Inflammatory macrophage treated with lipopolysaccharide for 4 hours (primary cell): ENCODE results near the gene PARD3.

Experiments
- DNase-seq: peaks from one replicate; pipeline ENCODE4 v3.0.0-alpha.2; 2020

PARD3 gene

GRCh38 chr10:34641913-34642558, 173.1 kb downstream of the PARD3 start:
- DNase-seq = no peak

GRCh38 chr10:34641147-34641912, 173.8 kb downstream of the PARD3 start:
- no peak for DNase-seq

GRCh38 chr10:34638406-34639054, 176.6 kb downstream of the PARD3 start:
- peak; percentile 70 for DNase-seq

- peak; percentile 52 for DNase-seq
Observed at GRCh38 chr10:34637418-34637911, 177.6 kb downstream of the PARD3 start.

GRCh38 chr10:34635111-34635510, 180.0 kb downstream of the PARD3 start:
- no peak for DNase-seq

- DNase-seq = no peak
Observed at GRCh38 chr10:34633374-34633773, 181.7 kb downstream of the PARD3 start.

- DNase-seq = no peak
Observed at GRCh38 chr10:34629084-34629483, 186.0 kb downstream of the PARD3 start.

- DNase-seq = no peak
Observed at GRCh38 chr10:34628174-34628796, 186.8 kb downstream of the PARD3 start.

GRCh38 chr10:34627741-34628140, 187.4 kb downstream of the PARD3 start:
- DNase-seq = no peak

GRCh38 chr10:34627331-34627730, 187.8 kb downstream of the PARD3 start:
- peak; percentile 24 for DNase-seq

GRCh38 chr10:34626158-34626880, 188.8 kb downstream of the PARD3 start:
- no peak for DNase-seq

GRCh38 chr10:34624323-34625153, 190.6 kb downstream of the PARD3 start:
- DNase-seq = no peak

- no peak for DNase-seq
Observed at GRCh38 chr10:34622945-34623344, 192.2 kb downstream of the PARD3 start.

GRCh38 chr10:34618611-34619010, 196.5 kb downstream of the PARD3 start:
- no peak for DNase-seq

- DNase-seq = no peak
Observed at GRCh38 chr10:34615770-34616169, 199.3 kb downstream of the PARD3 start.

GRCh38 chr10:34613491-34613890, 201.6 kb downstream of the PARD3 start:
- no peak for DNase-seq

- DNase-seq = no peak
Observed at GRCh38 chr10:34612938-34613337, 202.2 kb downstream of the PARD3 start.

GRCh38 chr10:34612446-34612845, 202.7 kb downstream of the PARD3 start:
- DNase-seq = no peak

GRCh38 chr10:34609287-34609940, 205.7 kb downstream of the PARD3 start:
- no peak for DNase-seq

GRCh38 chr10:34607894-34608293, 207.2 kb downstream of the PARD3 start:
- DNase-seq = no peak

- DNase-seq = no peak
Observed at GRCh38 chr10:34606890-34607289, 208.2 kb downstream of the PARD3 start.
